Activated CD8-positive, alpha-beta memory T cell treated with anti-CD3 and anti-CD28 coated beads for 1 hour (primary cell): ENCODE measurements around the gene TPSAB1.
"Not testable (repeated sequence)": the region's sequence is repeated elsewhere in the genome, so short reads cannot be mapped to it uniquely, and the experiment has no call there.

Experiments used
- DNase-seq, 2 donors: peaks; one replicate each; pipeline ENCODE4 v3.0.0-alpha.2; 2020; ENCODE audit warnings: low read depth in 1 of 2; ENCODE audit errors: extremely low read depth in 1 of 2

Gene TPSAB1

GRCh38 chr16:1264345-1265089 is 24.0 kb downstream of the TPSAB1 start:
- no peak for DNase-seq

GRCh38 chr16:1265090-1265630 is 24.7 kb downstream of the TPSAB1 start:
- DNase-seq: no peak

- DNase-seq: no peak
Measured at GRCh38 chr16:1265826-1266225, 25.3 kb downstream of the TPSAB1 start.

GRCh38 chr16:1269418-1269817 is 28.9 kb downstream of the TPSAB1 start:
- DNase-seq: not testable (repeated sequence)

- no peak for DNase-seq
Measured at GRCh38 chr16:1271380-1271723, 30.8 kb downstream of the TPSAB1 start.

GRCh38 chr16:1271724-1272413 is 31.4 kb downstream of the TPSAB1 start:
- not testable (repeated sequence) for DNase-seq

- no peak for DNase-seq
Measured at GRCh38 chr16:1272453-1273198, 32.1 kb downstream of the TPSAB1 start.

- DNase-seq: no peak
Measured at GRCh38 chr16:1273816-1274215, 33.3 kb downstream of the TPSAB1 start.

- DNase-seq: no peak
Measured at GRCh38 chr16:1274767-1275166, 34.3 kb downstream of the TPSAB1 start.

GRCh38 chr16:1275791-1276579 is 35.5 kb downstream of the TPSAB1 start:
- no peak for DNase-seq

GRCh38 chr16:1276580-1276878 is 36.0 kb downstream of the TPSAB1 start:
- no peak for DNase-seq

- no peak for DNase-seq
Measured at GRCh38 chr16:1277151-1277598, 36.7 kb downstream of the TPSAB1 start.

- no peak for DNase-seq
Measured at GRCh38 chr16:1277617-1278282, 37.2 kb downstream of the TPSAB1 start.

GRCh38 chr16:1278477-1278876 is 38.0 kb downstream of the TPSAB1 start:
- no peak for DNase-seq

- no peak for DNase-seq
Measured at GRCh38 chr16:1279081-1279944, 38.8 kb downstream of the TPSAB1 start.

GRCh38 chr16:1279945-1280589 is 39.6 kb downstream of the TPSAB1 start:
- DNase-seq: no peak

GRCh38 chr16:1280783-1281182 is 40.3 kb downstream of the TPSAB1 start:
- no peak for DNase-seq

- no peak for DNase-seq
Measured at GRCh38 chr16:1281517-1281916, 41.0 kb downstream of the TPSAB1 start.
